Limb (tissue), 2 donors: Measurements from ENCODE around the gene IPO11.
"Not testable (repeated sequence)": the region's sequence is repeated elsewhere in the genome, so short reads cannot be mapped to it uniquely, and the experiment has no call there.

Experiments used
- DNase-seq, 2 donors: peaks; one replicate each; pipeline ENCODE4 v3.0.0-alpha.2; 2016; ENCODE audit errors: extremely low spot score in 2 of 2

Gene IPO11

GRCh38 chr5:62596691-62597090 lies 184.1 kb downstream of the IPO11 start:
- no peak for DNase-seq

- no peak for DNase-seq
Observed at GRCh38 chr5:62597314-62597713, 184.8 kb downstream of the IPO11 start.

GRCh38 chr5:62600560-62601252 lies 188.1 kb downstream of the IPO11 start:
- DNase-seq, result no peak

- DNase-seq, result no peak
Observed at GRCh38 chr5:62603934-62604333, 191.4 kb downstream of the IPO11 start.

- DNase-seq, result no peak
Observed at GRCh38 chr5:62605638-62606037, 193.1 kb downstream of the IPO11 start.

GRCh38 chr5:62606878-62607277 lies 194.3 kb downstream of the IPO11 start:
- peak in 1 of 2 donors; percentile 8 for DNase-seq

GRCh38 chr5:62607615-62608014 lies 195.1 kb downstream of the IPO11 start:
- no peak for DNase-seq

- DNase-seq, result no peak
Observed at GRCh38 chr5:62608529-62609511, 196.3 kb downstream of the IPO11 start.

GRCh38 chr5:62614355-62614754 lies 201.8 kb downstream of the IPO11 start:
- no peak for DNase-seq

GRCh38 chr5:62616615-62617277 lies 204.2 kb downstream of the IPO11 start:
- DNase-seq, result no peak

- no peak for DNase-seq
Observed at GRCh38 chr5:62617943-62618342, 205.4 kb downstream of the IPO11 start.

GRCh38 chr5:62620761-62621160 lies 208.2 kb downstream of the IPO11 start:
- no peak for DNase-seq

GRCh38 chr5:62621280-62621679 lies 208.7 kb downstream of the IPO11 start:
- no peak for DNase-seq

- no peak for DNase-seq
Observed at GRCh38 chr5:62623271-62623670, 210.7 kb downstream of the IPO11 start.

GRCh38 chr5:62624436-62624835 lies 211.9 kb downstream of the IPO11 start:
- DNase-seq, result not testable (repeated sequence)

- no peak for DNase-seq
Observed at GRCh38 chr5:62626534-62626933, 214.0 kb downstream of the IPO11 start.

- no peak for DNase-seq
Observed at GRCh38 chr5:62627121-62627520, 214.6 kb downstream of the IPO11 start.

- DNase-seq, result no peak
Observed at GRCh38 chr5:62627901-62628300, 215.3 kb downstream of the IPO11 start.

GRCh38 chr5:62631909-62632580 lies 219.5 kb downstream of the IPO11 start:
- DNase-seq, result no peak

- DNase-seq, result no peak
Observed at GRCh38 chr5:62633243-62633642, 220.7 kb downstream of the IPO11 start.

GRCh38 chr5:62640446-62640845 lies 227.9 kb downstream of the IPO11 start:
- DNase-seq, result no peak
